GM21390 (cell line): ENCODE results near the gene CEACAM7.

Experiments
- ATAC-seq: cut with Tn5 transposase; IDR thresholded peaks from one replicate; pipeline ENCODE4 v1.9.1; 2021; ENCODE audit not compliant: unreplicated experiment

The CEACAM7 gene

GRCh38 chr19:41700381-41701195 is 12.5 kb upstream of the CEACAM7 start:
- ATAC-seq = no peak

GRCh38 chr19:41699968-41700323 is 11.9 kb upstream of the CEACAM7 start:
- ATAC-seq = no peak

DNA sequence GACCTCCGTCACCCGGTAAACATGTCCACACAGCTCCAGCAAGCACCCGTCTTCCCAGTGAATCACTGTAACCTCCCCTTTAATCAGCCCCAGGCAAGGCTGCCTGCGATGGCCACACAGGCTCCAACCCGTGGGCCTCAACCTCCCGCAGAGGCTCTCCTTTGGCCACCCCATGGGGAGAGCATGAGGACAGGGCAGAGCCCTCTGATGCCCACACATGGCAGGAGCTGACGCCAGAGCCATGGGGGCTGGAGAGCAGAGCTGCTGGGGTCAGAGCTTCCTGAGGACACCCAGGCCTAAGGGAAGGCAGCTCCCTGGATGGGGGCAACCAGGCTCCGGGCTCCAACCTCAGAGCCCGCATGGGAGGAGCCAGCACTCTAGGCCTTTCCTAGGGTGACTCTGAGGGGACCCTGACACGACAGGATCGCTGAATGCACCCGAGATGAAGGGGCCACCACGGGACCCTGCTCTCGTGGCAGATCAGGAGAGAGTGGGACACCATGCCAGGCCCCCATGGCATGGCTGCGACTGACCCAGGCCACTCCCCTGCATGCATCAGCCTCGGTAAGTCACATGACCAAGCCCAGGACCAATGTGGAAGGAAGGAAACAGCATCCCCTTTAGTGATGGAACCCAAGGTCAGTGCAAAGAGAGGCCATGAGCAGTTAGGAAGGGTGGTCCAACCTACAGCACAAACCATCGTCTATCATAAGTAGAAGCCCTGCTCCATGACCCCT is 11.3 kb upstream of the CEACAM7 start:
- ATAC-seq = no peak

DNA sequence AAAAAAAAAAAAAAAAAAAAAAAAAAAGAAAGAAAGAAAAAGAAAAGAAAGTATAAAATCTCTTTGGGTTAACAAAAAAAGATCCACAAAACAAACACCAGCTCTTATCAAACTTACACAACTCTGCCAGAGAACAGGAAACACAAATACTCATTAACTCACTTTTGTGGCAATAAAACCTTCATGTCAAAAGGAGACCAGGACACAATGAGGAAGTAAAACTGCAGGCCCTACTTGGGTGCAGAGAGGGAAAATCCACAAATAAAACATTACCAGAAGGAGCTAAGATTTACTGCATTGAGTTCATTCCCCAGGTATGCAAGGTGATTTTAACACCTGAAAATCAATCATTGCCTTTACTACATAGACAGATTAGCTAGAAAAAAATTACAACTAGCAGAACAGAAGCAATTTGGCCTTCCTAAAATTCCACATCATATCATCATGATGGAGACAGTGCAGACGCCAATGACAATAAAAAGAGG is 10.7 kb upstream of the CEACAM7 start:
- ATAC-seq = no peak

DNA sequence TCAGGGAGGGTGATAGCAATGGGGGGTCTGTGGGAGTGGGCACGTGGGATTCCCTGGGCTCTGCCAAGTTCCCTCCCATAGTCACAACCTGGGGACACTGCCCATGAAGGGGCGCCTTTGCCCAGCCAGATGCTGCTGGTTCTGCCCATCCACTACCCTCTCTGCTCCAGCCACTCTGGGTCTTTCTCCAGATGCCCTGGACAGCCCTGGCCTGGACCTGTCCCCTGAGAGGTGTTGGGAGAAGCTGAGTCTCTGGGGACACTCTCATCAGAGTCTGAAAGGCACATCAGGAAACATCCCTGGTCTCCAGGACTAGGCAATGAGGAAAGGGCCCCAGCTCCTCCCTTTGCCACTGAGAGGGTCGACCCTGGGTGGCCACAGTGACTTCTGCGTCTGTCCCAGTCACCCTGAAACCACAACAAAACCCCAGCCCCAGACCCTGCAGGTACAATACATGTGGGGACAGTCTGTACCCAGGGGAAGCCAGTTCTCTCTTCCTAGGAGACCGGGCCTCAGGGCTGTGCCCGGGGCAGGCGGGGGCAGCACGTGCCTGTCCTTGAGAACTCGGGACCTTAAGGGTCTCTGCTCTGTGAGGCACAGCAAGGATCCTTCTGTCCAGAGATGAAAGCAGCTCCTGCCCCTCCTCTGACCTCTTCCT is 9.3 kb upstream of the CEACAM7 start:
- ATAC-seq = no peak

- ATAC-seq = no peak
These were observed 8.5 kb upstream of the CEACAM7 start for GRCh38 chr19:41696402-41697197.

GRCh38 chr19:41695745-41696144 is 7.7 kb upstream of the CEACAM7 start:
- no peak for ATAC-seq

GRCh38 chr19:41694831-41695635 is 7.0 kb upstream of the CEACAM7 start:
- ATAC-seq = no peak

DNA sequence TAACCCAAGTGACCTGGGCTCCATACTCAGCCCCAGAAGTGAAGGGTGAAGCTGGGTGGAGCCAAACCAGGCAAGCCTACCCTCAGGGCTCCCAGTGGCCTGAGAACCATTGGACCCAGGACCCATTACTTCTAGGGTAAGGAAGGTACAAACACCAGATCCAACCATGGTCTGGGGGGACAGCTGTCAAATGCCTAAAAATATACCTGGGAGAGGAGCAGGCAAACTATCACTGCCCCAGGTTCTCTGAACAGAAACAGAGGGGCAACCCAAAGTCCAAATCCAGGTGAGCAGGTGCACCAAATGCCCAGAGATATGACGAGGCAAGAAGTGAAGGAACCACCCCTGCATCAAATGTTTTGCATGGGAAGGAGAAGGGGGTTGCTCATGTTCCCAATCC is 6.1 kb upstream of the CEACAM7 start:
- ATAC-seq = no peak

DNA sequence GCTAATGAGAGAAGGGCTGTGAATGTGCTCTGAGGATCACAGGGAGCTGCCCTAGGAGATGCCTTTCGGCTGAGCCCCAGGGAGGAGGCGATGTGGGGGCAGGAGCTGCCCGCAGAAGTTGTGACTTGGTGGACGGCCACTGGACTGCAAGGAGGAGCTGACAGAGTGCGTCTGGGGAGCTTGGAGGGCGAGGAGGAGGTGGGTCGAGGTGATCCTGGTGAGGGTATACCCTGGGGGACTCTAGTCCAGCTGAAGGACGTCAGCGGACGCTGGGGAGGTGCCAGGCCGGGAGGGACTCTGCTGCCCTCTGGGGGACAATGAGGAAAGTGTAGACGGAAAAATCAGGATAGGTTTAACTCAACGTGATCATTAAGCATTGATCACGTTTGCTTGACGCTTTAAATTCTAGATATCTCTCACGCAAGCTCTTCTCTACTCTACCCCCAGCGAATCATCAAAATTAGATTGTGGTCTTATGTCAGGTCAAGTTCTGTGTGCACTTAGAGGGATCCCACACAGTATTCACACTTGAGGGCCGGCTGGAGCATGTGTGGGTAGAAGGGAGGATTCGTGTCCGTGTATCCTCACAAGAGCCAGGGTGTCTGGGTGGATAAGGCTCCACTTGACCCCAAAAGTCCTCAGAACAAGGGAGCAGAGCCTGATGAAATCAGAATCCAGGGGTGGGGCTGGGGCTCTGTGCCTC is 3.3 kb upstream of the CEACAM7 start:
- ATAC-seq = no peak

DNA sequence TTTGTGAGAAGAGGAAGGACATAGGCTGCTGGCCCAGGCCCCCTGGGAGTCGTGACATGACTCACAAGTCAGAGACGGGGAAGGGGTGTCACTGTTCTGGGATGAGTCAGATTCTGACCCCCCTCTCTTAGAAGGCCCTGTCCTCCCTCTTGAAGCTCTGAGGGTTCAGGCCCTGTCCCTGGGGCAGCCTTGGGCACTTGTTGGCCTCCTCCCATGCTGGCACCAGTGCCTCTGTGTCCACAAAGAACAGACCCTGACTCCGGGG is 2.7 kb upstream of the CEACAM7 start:
- no peak for ATAC-seq

DNA sequence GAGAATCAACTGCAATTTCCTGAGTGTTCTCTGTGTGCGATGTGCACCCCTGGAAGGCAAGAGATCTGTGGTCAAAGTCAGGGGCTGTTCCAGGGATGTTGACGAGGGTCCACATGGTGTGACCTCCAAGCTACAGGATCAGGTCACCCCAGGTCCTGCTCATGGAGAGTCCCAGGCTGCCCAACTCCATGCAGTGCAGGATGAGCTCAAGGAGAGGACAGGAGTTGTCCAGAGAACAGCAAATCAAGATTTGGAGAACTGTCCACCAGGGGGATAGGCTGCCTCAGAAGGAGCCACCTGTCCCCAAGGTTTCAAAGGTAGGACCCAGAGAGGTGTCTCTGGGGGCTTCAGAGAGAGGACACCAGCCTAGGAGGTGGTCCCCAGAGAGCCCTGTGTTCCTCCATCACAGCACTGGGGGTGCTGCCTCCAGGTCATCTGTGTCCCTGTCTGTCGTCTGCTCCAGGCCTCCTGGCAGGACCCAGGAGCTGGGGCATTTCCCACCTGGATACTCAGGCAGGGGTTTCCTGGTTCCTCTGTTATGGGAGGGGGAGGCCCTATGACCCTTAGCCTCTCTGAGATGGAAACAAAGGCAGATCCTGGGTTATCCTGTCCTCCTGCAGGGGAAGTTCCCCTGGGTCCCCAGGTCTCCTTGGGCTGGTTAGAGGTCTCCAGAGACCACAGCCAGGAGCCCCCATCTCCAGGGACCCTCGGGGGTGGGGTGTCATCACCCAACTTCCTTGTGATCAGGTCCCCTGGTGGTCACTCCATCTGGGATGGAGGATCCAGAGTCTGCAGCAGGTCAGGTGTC is 2.1 kb upstream of the CEACAM7 start:
- no peak for ATAC-seq

DNA sequence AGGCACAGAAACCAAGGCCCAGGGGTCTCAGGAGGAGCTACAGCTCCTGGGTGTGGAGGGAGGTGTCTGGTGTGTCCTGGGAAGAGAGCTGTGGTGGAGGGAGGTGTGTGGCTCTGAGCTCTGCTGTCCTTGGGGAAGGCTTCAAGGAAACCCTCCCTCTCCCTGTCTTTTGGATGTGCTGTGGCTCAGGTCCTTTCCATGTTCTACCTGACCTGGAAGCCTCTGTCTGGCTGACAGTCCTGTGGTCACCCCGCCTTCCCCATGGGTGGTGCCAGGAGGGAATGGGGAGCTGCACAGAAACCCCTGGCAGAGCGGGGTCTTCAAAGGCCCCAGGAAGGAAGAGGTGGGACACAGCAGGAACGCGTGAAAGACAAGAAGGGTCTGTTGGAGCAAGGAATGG is 617 bp upstream of the CEACAM7 start:
- ATAC-seq = no peak

GRCh38 chr19:41687419-41687818 is 651 bp downstream of the CEACAM7 start:
- no peak for ATAC-seq

DNA sequence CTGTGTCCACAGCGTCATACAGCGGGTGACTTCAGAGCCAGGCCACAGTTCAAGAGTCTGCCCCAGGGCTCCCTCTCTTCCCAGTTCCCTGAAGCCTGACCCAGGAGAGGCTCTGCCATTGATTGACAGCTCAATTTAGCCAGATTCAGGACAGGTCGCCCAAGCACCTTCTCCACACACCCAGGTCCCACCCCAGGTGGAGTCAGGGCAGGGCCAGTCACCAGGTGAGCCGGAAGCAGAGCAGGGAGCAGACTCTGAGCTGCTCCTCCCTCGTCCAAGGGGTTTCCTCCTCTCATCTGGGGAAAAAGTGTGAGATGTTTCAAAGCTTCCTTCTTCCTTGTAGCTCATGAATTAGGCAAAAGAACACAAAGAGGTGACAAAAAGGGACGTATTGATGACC is 5.6 kb downstream of the CEACAM7 start:
- ATAC-seq = no peak

- ATAC-seq = no peak
These were observed 16.6 kb downstream of the CEACAM7 start for GRCh38 chr19:41671486-41671885.

GRCh38 chr19:41670755-41671154 is 17.3 kb downstream of the CEACAM7 start:
- no peak for ATAC-seq

GRCh38 chr19:41668315-41668714 is 19.8 kb downstream of the CEACAM7 start:
- no peak for ATAC-seq

GRCh38 chr19:41666075-41666474 is 22.0 kb downstream of the CEACAM7 start:
- ATAC-seq = no peak
